Measurements from ENCODE around the gene PPM1M.

The PPM1M gene

GRCh38 chr3:52245322-52246263 is at the start of gene PPM1M:
Gene PPM1M, plus strand, starts transcription at chr3:52245759. Its CDS starts 66 bp downstream, at chr3:52245825.
- DNase-seq (ENCODE audit: low read depth), result peak; percentile 72

DNA sequence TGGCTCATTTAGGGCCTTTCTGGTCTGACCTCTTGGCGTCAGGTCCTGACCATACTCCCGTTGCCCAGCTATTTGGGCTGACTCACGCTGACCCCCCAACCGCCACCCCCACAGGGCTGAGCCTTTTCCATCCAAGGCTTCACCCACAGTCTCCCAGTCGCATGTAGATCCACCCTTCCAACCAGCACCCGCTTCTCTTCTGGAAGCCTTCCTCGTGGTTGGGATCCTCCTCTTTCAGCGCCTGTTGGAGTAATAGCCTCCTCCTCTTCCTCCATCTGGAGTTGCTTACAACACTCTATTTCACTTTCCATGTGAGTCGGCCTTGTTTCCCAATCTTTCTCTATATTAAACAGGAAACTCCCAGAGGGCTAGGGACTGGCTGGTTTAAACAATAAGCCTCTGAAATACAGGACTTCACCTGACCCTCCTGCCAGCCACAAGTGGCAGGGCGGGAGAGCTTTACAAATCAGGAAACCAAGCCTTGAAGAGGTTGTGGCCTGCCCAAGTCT is 49.7 kb upstream of the PPM1M start:
- DNase-seq (ENCODE audit: low read depth), result no peak

DNA sequence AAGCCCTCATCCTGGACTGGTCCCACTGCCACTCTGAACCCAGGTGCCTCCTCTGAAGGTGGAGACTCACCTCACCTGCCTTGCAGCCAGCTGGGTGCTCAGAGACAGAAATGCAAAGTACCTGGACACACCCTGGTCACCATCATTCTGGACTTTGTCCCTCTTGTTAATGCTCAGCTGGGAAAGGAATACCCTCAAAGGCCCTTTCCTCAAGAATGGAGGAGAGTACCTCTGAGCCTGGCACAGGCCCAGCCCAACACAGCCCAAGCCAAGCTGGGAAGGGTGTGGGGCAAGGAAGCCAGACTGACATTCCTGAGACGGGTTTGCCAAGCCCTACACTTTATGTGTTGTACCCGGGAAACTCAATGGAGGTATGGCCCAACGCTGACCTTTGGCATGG is 48.6 kb upstream of the PPM1M start:
- DNase-seq (ENCODE audit: low read depth), result no peak

DNA sequence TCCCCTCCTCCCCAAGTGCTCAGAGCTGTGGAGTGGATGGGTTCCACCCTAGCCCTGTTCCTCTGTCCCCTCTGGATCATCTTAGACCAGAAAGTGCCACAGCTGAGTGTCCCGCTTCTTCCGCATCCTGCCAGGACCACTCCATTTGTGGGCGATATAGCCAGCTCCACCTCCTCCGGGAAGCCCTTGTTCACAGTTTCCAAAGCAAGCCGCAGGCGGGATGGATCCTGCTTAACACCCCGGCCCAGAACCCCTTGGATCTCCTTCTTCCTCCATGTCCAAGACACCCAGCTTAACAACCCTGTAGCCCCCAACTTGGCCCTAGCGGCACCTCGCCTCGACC is 48.1 kb upstream of the PPM1M start:
- DNase-seq (ENCODE audit: low read depth), result no peak

- DNase-seq (ENCODE audit: low read depth), result peak; percentile 91
Observed at GRCh38 chr3:52197842-52198625, 47.5 kb upstream of the PPM1M start, which contains the start of gene ALAS1. Gene ALAS1, plus strand, starts transcription at chr3:52198160. Its CDS starts 1,082 bp downstream, at chr3:52199242.

DNA sequence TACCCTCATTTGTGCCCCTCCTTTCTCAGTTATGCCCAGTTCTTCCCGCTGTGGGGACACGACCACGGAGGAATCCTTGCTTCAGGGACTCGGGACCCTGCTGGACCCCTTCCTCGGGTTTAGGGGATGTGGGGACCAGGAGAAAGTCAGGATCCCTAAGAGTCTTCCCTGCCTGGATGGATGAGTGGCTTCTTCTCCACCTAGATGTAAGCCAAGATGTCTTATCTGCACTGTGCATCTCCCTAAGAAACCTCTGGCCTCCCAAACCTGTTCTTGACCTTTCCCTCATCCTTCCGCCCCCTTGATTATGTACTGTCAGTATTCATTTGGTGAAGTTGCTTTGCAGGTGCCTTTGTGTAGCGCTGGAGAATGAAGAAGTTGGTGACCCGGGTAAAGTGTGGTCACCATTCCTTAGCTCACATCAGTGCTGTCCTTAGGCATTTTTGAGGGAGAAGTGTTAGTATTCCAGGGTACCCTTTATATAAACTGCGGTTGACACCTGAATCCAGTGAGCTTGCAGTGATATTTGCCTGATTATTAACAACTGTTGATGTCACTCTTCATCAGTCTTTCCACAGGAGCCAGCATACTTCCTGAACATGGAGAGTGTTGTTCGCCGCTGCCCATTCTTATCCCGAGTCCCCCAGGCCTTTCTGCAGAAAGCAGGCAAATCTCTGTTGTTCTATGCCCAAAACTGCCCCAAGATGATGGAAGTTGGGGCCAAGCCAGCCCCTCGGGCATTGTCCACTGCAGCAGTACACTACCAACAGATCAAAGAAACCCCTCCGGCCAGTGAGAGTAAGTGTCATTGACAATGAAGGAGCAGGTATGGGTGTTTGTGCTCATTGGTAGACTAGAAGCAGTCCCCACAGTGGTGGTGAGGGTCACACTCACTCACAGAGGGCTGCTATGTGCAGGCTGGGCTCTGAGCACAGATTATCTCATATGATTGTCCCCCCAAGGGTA is 46.6 kb upstream of the PPM1M start:
- no peak for DNase-seq (ENCODE audit: low read depth)

- DNase-seq (ENCODE audit: low read depth), result no peak
Observed at GRCh38 chr3:52200981-52201679, 44.4 kb upstream of the PPM1M start.

DNA sequence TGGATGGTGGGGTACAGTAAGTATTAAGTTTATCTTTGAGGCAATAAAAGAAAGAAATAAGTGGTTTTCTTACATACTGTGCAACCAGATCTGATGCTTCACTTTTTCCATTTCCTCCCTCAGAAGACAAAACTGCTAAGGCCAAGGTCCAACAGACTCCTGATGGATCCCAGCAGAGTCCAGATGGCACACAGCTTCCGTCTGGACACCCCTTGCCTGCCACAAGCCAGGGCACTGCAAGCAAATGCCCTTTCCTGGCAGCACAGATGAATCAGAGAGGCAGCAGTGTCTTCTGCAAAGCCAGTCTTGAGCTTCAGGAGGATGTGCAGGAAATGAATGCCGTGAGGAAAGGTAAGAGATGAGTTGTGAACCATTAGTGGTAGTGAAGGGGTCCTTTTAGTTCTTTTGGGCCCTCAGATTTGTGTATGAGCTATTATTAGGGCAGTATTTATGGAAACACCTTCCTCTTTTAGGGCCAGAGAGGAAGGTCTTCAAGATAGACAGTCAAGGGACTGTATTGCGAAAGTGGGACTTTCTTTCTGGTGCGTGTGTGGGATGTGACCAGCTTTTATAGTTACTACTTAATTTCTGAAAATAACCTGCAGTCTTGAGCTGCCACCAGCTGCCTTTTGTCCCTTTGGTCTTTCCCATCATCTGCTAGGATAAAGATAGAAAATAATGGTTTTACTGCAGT is 43.0 kb upstream of the PPM1M start:
- no peak for DNase-seq (ENCODE audit: low read depth)

GRCh38 chr3:52203701-52204100 is 41.9 kb upstream of the PPM1M start:
- DNase-seq (ENCODE audit: low read depth), result no peak

- DNase-seq (ENCODE audit: low read depth), result no peak
Observed at GRCh38 chr3:52204337-52205073, 41.1 kb upstream of the PPM1M start.

DNA sequence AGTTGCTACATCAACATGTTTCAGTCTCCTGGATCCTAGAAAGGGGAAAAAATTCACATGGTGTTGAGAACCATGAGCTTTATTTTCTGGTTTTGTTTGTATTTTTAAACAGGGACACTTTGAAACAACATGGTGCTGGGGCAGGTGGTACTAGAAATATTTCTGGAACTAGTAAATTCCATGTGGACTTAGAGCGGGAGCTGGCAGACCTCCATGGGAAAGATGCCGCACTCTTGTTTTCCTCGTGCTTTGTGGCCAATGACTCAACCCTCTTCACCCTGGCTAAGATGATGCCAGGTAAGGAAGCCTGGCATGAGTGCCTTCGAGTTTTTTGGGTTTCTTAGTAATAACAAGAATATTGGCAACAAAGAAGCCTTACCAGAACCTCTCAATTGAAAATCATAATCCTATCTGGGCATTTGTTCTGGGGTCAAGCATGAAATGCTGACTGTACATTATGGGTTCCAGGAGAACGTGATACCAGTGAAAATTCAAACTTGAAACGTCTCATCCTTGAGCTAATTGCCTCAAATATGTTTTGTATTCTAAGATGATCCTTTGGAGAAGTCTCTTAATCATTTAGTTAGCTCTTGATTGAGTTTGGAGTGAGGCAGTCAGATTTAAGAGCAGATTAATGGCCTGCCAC is 39.7 kb upstream of the PPM1M start:
- no peak for DNase-seq (ENCODE audit: low read depth)

DNA sequence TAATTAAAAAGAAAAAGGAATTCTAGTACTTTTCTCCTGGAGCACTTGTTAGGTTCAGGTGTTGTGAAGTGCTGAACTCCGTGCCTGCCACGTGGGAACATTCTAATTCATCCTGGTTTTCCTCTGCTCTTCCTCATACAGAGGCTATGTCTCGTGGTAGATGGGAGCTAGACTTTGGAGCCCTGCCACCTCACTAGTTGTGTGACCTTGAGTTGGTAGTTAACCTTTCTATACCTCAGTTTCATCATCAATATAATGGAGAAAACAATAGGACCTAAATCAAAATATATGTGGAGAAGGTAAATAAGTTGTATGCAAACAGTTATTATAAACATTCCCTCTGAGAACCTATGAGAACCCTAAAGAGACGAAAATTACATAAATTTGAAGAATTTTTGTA is 37.0 kb upstream of the PPM1M start:
- no peak for DNase-seq (ENCODE audit: low read depth)

GRCh38 chr3:52210037-52210436 is 35.5 kb upstream of the PPM1M start:
- no peak for DNase-seq (ENCODE audit: low read depth)

GRCh38 chr3:52210550-52211046 is 35.0 kb upstream of the PPM1M start:
- DNase-seq (ENCODE audit: low read depth), result no peak

GRCh38 chr3:52211268-52211891 is 34.2 kb upstream of the PPM1M start:
- DNase-seq (ENCODE audit: low read depth), result no peak

DNA sequence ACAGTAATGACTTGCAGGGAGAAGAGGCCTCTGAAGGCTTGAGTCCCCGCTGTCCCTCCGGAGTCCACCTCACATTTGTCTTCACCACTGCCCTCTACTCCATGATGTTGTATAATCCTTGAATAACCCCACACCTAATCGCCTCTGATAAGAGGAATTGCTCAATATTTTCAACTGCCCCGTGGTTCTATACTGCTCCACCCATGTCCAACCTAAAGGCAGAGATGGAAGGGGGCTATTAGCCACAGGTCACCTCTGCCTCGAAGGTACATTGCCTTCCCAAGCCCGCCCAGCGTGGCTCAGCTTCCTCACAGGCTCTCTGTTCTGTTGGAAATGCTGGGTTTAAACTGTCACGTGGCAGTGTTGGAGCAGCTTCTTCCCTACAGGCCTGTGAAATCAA is 32.6 kb upstream of the PPM1M start:
- DNase-seq (ENCODE audit: low read depth), result no peak

DNA sequence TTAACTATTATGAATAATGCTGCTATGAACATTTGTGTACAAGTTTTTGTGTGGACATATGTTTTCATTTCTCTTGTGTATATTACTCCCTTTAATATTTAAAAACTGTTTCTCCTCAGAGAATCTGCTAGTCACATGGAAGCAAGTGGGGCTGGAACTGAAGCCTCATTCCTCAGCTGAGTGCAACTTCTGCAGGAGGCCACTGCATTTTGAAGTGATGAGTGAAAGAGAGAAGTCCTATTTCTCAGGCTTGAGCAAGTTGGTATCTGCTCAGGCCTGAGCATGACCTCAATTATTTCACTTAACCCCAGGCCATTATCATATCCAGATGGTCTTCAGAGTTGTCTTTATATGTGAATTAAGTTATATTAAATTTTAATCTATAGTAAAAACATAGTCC is 31.7 kb upstream of the PPM1M start:
- DNase-seq (ENCODE audit: low read depth), result no peak

DNA sequence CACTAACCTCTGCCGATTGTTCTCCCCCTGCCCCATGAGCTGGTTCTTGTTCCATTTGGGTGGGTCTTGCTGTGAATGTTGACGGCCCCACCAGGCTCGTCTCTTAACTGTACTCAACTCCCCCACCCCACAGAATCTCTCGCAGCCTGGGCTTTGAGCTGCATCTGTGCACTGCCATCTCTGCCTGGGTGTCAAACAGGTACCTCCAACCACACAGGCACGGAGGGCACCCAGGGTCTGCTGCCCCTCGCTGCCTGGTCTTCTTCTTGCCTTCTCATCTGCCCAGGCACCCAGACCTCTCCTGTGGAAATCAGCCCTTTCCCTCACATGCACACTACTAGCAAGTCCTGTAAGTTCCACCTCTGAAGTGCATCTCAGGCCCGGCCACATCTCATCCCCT is 30.2 kb upstream of the PPM1M start:
- DNase-seq (ENCODE audit: low read depth), result no peak

Measured in activated T-helper 1 cell treated with Interleukin-2 at 50 U/mL for 16 hours (primary cell).